Measurements from ENCODE around the gene DNAJB13. TPM values are rescaled to one million over a fixed set of nuclear protein-coding genes. Genes with fewer than 3 reads are reported as not detected.

DNAJB13 gene
- total RNA-seq, 3 donors from 2014 or later (not counting 1 experiment from before 2014, with no cell fraction given), result 0.45 TPM; not detected in 2

GRCh38 chr11:73974604-73975478 is 24.0 kb downstream of the DNAJB13 start:
- peak overlapping the region; percentile 39 for H3K27ac ChIP-seq (ENCODE audit: low read length)
- ATAC-seq (no peak), DNase-seq (peak in 1 of 2 donors; percentile 17)
- no peaks in the 10 kb centered on the region for H3K9me3 ChIP-seq (ENCODE audit: control insufficient read depth, insufficient read depth, low read length)
- 92% methylated on average over 13 of the region's 13 CpGs for WGBS (ENCODE audit: insufficient coverage)
- Mint-ChIP-seq H3K9me3 (no peaks in the 10 kb centered on the region), H3K27ac (peak overlapping the region; percentile 97 to 99), H3K4me3 (peak overlapping the region; percentile 81), H3K4me1 (peaks cover 75 to 96% of the 10 kb centered on the region in 2 donors), H3K27me3 (ENCODE audit: low read depth in 2 of 2) (no peaks in the 10 kb centered on the region), H3K36me3 (peaks cover 23% of the 10 kb centered on the region)
- TF ChIP-seq CTCF (IDR thresholded peaks at IDR 0.05), result no peak
- intact Hi-C loops (cut with micrococcal nuclease), result no loop called here
- H3K27me3 ChIP-seq (ENCODE audit: control insufficient read depth, insufficient read depth, low read length), result no peaks in the 10 kb centered on the region
- no peak overlapping the region for H3K4me3 ChIP-seq (ENCODE audit: low read length)
- peaks cover 60% of the 10 kb centered on the region for H3K36me3 ChIP-seq (ENCODE audit: control insufficient read depth, insufficient read depth, low read length)
- peaks cover 99% of the 10 kb centered on the region for H3K4me1 ChIP-seq (ENCODE audit: control insufficient read depth, insufficient read depth, low read length)

- Mint-ChIP-seq H3K4me1 (peaks cover 76 to 96% of the 10 kb centered on the region in 2 donors), H3K4me3 (peak overlapping the region; percentile 81), H3K9me3 (no peaks in the 10 kb centered on the region), H3K36me3 (peaks cover 23% of the 10 kb centered on the region), H3K27me3 (ENCODE audit: low read depth in 2 of 2) (no peaks in the 10 kb centered on the region), H3K27ac (peak overlapping the region; percentile 97 to 99)
- no peaks in the 10 kb centered on the region for H3K9me3 ChIP-seq (ENCODE audit: control insufficient read depth, insufficient read depth, low read length)
- no peak overlapping the region for H3K4me3 ChIP-seq (ENCODE audit: low read length)
- H3K27me3 ChIP-seq (ENCODE audit: control insufficient read depth, insufficient read depth, low read length), result no peaks in the 10 kb centered on the region
- peaks cover 99% of the 10 kb centered on the region for H3K4me1 ChIP-seq (ENCODE audit: control insufficient read depth, insufficient read depth, low read length)
- 81% methylated on average over 6 of the region's 6 CpGs for WGBS (ENCODE audit: insufficient coverage)
- intact Hi-C loops (cut with micrococcal nuclease), result no loop called here
- no peak for TF ChIP-seq CTCF (IDR thresholded peaks at IDR 0.05)
- DNase-seq (peak in 1 of 2 donors; percentile 5), ATAC-seq (no peak)
- peak overlapping the region; percentile 12 for H3K27ac ChIP-seq (ENCODE audit: low read length)
- peaks cover 60% of the 10 kb centered on the region for H3K36me3 ChIP-seq (ENCODE audit: control insufficient read depth, insufficient read depth, low read length)
Measured at GRCh38 chr11:73975479-73975757, 24.6 kb downstream of the DNAJB13 start.

- peaks cover 82 to 100% of the 10 kb centered on the region in 2 donors for H3K4me1 Mint-ChIP-seq
- no peaks in the 10 kb centered on the region for H3K27me3 Mint-ChIP-seq (ENCODE audit: low read depth in 2 of 2)
- no peak for ATAC-seq
- intact Hi-C loops (cut with micrococcal nuclease), result no loop called here
- Histone ChIP-seq H3K27ac (ENCODE audit: low read length) (peak overlapping the region; percentile 98), H3K4me1 (ENCODE audit: control insufficient read depth, insufficient read depth, low read length) (peaks cover 99% of the 10 kb centered on the region), H3K36me3 (ENCODE audit: control insufficient read depth, insufficient read depth, low read length) (peaks cover 72% of the 10 kb centered on the region), H3K27me3 (ENCODE audit: control insufficient read depth, insufficient read depth, low read length) (no peaks in the 10 kb centered on the region), H3K9me3 (ENCODE audit: control insufficient read depth, insufficient read depth, low read length) (no peaks in the 10 kb centered on the region), H3K4me3 (ENCODE audit: low read length) (no peak overlapping the region)
- peak overlapping the region; percentile 75 for H3K4me3 Mint-ChIP-seq
- TF ChIP-seq CTCF (IDR thresholded peaks at IDR 0.05), result no peak
- WGBS (ENCODE audit: insufficient coverage), result 84% methylated on average over 14 of the region's 14 CpGs
- no peaks in the 10 kb centered on the region for H3K9me3 Mint-ChIP-seq
- peak in 1 of 2 donors; percentile 12 for DNase-seq
- H3K36me3 Mint-ChIP-seq, result peaks cover 23% of the 10 kb centered on the region
- H3K27ac Mint-ChIP-seq, result peak overlapping the region; percentile 97 to 99
Measured at GRCh38 chr11:73976451-73977151, 25.8 kb downstream of the DNAJB13 start.
